Fibroblast of skin of scalp (primary cell): ENCODE results near the gene FPR3. TPM values are rescaled to one million over a fixed set of nuclear protein-coding genes. Genes with fewer than 3 reads are reported as not detected.
"Not testable (repeated sequence)": the region's sequence is repeated elsewhere in the genome, so short reads cannot be mapped to it uniquely, and the experiment has no call there.

Source experiments
- DNase-seq: peaks from one replicate; pipeline ENCODE4 v3.0.0-alpha.2; 2013
- polyA plus RNA-seq, 2 experiments: library from polyadenylated mRNA; unstranded; fragments of 120-200 nt; gene quantifications; one replicate each; pipeline ENCODE4 v1.2.1, GENCODE V29; 2013; ENCODE audit not compliant: insufficient read length in 2 of 2

Gene FPR3
- 0.08 TPM for polyA plus RNA-seq (2013, experiment 1 of 2; ENCODE audit: insufficient read length)
- polyA plus RNA-seq (2013, experiment 2 of 2; ENCODE audit: insufficient read length) = 0.16 TPM

- peak; percentile 72 for DNase-seq
These were observed at the start of gene FPR3 for GRCh38 chr19:51794885-51795490. Gene FPR3, plus strand, starts transcription at chr19:51795157. Its CDS starts 28,592 bp downstream, at chr19:51823749.

GRCh38 chr19:51746731-51747130, 48.2 kb upstream of the FPR3 start:
- no peak for DNase-seq

GRCh38 chr19:51749979-51750378, 45.0 kb upstream of the FPR3 start:
- peak; percentile 70 for DNase-seq

- peak; percentile 47 for DNase-seq
These were observed 44.4 kb upstream of the FPR3 start for GRCh38 chr19:51750400-51751094.

- peak; percentile 57 for DNase-seq
These were observed 43.3 kb upstream of the FPR3 start, which contains the start of gene FPR1 for GRCh38 chr19:51751655-51752054. Gene FPR1, minus strand, starts transcription at chr19:51751878. Its CDS starts 4,884 bp downstream, at chr19:51746994.

GRCh38 chr19:51754109-51754508, 40.8 kb upstream of the FPR3 start:
- no peak for DNase-seq

GRCh38 chr19:51754770-51755169, 40.2 kb upstream of the FPR3 start:
- no peak for DNase-seq

- DNase-seq = no peak
These were observed 39.4 kb upstream of the FPR3 start for GRCh38 chr19:51755571-51755970.

- DNase-seq = no peak
These were observed 34.1 kb upstream of the FPR3 start, which contains the start of gene FPR2 for GRCh38 chr19:51760697-51761356. Gene FPR2, plus strand, starts transcription at chr19:51761180. Its CDS starts 7,479 bp downstream, at chr19:51768659.

GRCh38 chr19:51761696-51762095, 33.3 kb upstream of the FPR3 start:
- no peak for DNase-seq

- DNase-seq = no peak
These were observed 29.9 kb upstream of the FPR3 start for GRCh38 chr19:51765086-51765485.

GRCh38 chr19:51766461-51766860, 28.5 kb upstream of the FPR3 start:
- DNase-seq = no peak

GRCh38 chr19:51771376-51772130, 23.4 kb upstream of the FPR3 start:
- DNase-seq = no peak

- no peak for DNase-seq
These were observed 22.0 kb upstream of the FPR3 start for GRCh38 chr19:51772977-51773376.

GRCh38 chr19:51776561-51776960, 18.4 kb upstream of the FPR3 start:
- not testable (repeated sequence) for DNase-seq

- DNase-seq = peak; percentile 82
These were observed 17.1 kb upstream of the FPR3 start for GRCh38 chr19:51777570-51778462.

GRCh38 chr19:51779181-51779580, 15.8 kb upstream of the FPR3 start:
- no peak for DNase-seq

- no peak for DNase-seq
These were observed 15.3 kb upstream of the FPR3 start for GRCh38 chr19:51779703-51780102.

GRCh38 chr19:51780270-51780669, 14.7 kb upstream of the FPR3 start:
- DNase-seq = no peak

GRCh38 chr19:51781999-51782398, 13.0 kb upstream of the FPR3 start:
- no peak for DNase-seq

GRCh38 chr19:51783372-51783771, 11.6 kb upstream of the FPR3 start:
- peak; percentile 26 for DNase-seq
